GM23338 (cell line): Measurements from ENCODE around the gene PADI1. TPM values are rescaled to one million over a fixed set of nuclear protein-coding genes. Genes with fewer than 3 reads are reported as not detected.

Experiments
- ATAC-seq: fragments of 200-7000 bp; cut with Tn5 transposase; 3 replicates; pipeline ENCODE4 v1.9.1; 2020
- DNase-seq: peaks from one replicate; pipeline ENCODE4 v3.0.0-alpha.2; 2015; ENCODE audit warnings: low spot score
- H2AFZ ChIP-seq: fragments of 200-600 bp; sonication (generic); 2 replicates; pipeline ENCODE4 v1.8.0; 2016; ENCODE audit warnings: antibody characterized with exemption, mild to moderate bottlenecking, moderate library complexity
- H3F3A ChIP-seq: fragments of 200-600 bp; sonication (generic); replicated peaks from 2 replicates; pipeline ENCODE4 v1.8.0; 2017; ENCODE audit warnings: antibody characterized with exemption, mixed run types, low read depth
- H3K27ac ChIP-seq: fragments of 200-600 bp; sonication (generic); 2 replicates; pipeline ENCODE4 v1.6.1; 2016; ENCODE audit warnings: low read depth
- H3K27me3 ChIP-seq: fragments of 200-600 bp; sonication (generic); 2 replicates; pipeline ENCODE4 v1.8.0; 2016; ENCODE audit warnings: mild to moderate bottlenecking, mixed run types, moderate library complexity; ENCODE audit not compliant: insufficient read depth
- H3K36me3 ChIP-seq: fragments of 200-600 bp; sonication (generic); 2 replicates; pipeline ENCODE4 v1.8.0; 2016; ENCODE audit warnings: mild to moderate bottlenecking; ENCODE audit not compliant: insufficient read depth
- H3K4me1 ChIP-seq: fragments of 200-600 bp; sonication (generic); 2 replicates; pipeline ENCODE4 v1.8.0; 2016; ENCODE audit warnings: mild to moderate bottlenecking, moderate library complexity; ENCODE audit not compliant: insufficient read depth
- H3K4me2 ChIP-seq: fragments of 200-600 bp; sonication (generic); 2 replicates; pipeline ENCODE4 v1.7.1; 2017; ENCODE audit warnings: mixed run types
- H3K4me3 ChIP-seq: fragments of 200-600 bp; sonication (generic); 2 replicates; pipeline ENCODE4 v1.6.1; 2016; ENCODE audit warnings: mixed run types
- H3K79me2 ChIP-seq: fragments of 200-600 bp; sonication (generic); replicated peaks from 2 replicates; pipeline ENCODE4 v1.8.0; 2017; ENCODE audit warnings: mild to moderate bottlenecking; ENCODE audit not compliant: insufficient read depth
- H3K9me2 ChIP-seq: fragments of 200-600 bp; sonication (generic); 2 replicates; pipeline ENCODE4 v1.8.0; 2017; ENCODE audit not compliant: insufficient read depth
- H4K20me1 ChIP-seq: fragments of 200-600 bp; sonication (generic); replicated peaks from 2 replicates; pipeline ENCODE4 v1.8.0; 2017; ENCODE audit warnings: mild to moderate bottlenecking; ENCODE audit not compliant: insufficient read depth
- H3K27ac Mint-ChIP-seq: 2 replicates; pipeline ENCODE4 v1.8.0; 2020; ENCODE audit warnings: inconsistent platforms, mild to moderate bottlenecking, moderate library complexity, mixed read lengths
- H3K27me3 Mint-ChIP-seq: 3 replicates; pipeline ENCODE4 v1.8.0; 2022; ENCODE audit warnings: low read depth, mild to moderate bottlenecking, moderate library complexity, mixed read lengths, inconsistent platforms; ENCODE audit not compliant: insufficient read depth, poor library complexity
- H3K36me3 Mint-ChIP-seq: 3 replicates; pipeline ENCODE4 v1.8.0; 2021; ENCODE audit warnings: low read depth, mild to moderate bottlenecking, inconsistent platforms, moderate library complexity, mixed read lengths
- H3K4me1 Mint-ChIP-seq: 3 replicates; pipeline ENCODE4 v1.8.0; 2020; ENCODE audit warnings: mild to moderate bottlenecking, inconsistent platforms, mixed read lengths
- H3K4me3 Mint-ChIP-seq: 3 replicates; pipeline ENCODE4 v1.8.0; 2021; ENCODE audit warnings: moderate library complexity, mild to moderate bottlenecking, inconsistent platforms, mixed read lengths
- H3K9me3 Mint-ChIP-seq: 3 replicates; pipeline ENCODE4 v1.8.0; 2020; ENCODE audit warnings: moderate library complexity, mild to moderate bottlenecking, inconsistent platforms, mixed read lengths
- CREB1 ChIP-seq: fragments of 250-450 bp; sonication (Bioruptor Pico); IDR thresholded peaks from 2 replicates; pipeline ENCODE4 v1.5.0; 2020; ENCODE audit warnings: low read depth, mild to moderate bottlenecking, moderate library complexity
- EZH2 ChIP-seq: fragments of 200-600 bp; sonication (generic); IDR thresholded peaks from one replicate; pipeline ENCODE4 v1.8.0; 2017; ENCODE audit warnings: antibody characterized with exemption, mild to moderate bottlenecking, low read depth; ENCODE audit not compliant: unreplicated experiment
- EZH2phosphoT487 ChIP-seq: fragments of 200-600 bp; sonication (generic); IDR thresholded peaks from one replicate; pipeline ENCODE4 v1.8.1; 2018; ENCODE audit warnings: antibody characterized with exemption; ENCODE audit not compliant: unreplicated experiment
- JUNB ChIP-seq: IDR thresholded peaks from one replicate; pipeline ENCODE4 v1.6.1; 2016; ENCODE audit warnings: antibody characterized with exemption; ENCODE audit not compliant: unreplicated experiment
- NANOG ChIP-seq: IDR thresholded peaks from 2 replicates; pipeline ENCODE4 v1.6.1; 2016; ENCODE audit warnings: antibody characterized with exemption, borderline replicate concordance
- POLR2AphosphoS5 ChIP-seq: IDR thresholded peaks from 2 replicates; pipeline ENCODE4 v1.6.1; 2016; ENCODE audit warnings: antibody characterized with exemption, low read depth
- STAT1 ChIP-seq: IDR thresholded peaks from one replicate; pipeline ENCODE4 v1.6.1; 2016; ENCODE audit warnings: antibody characterized with exemption; ENCODE audit not compliant: unreplicated experiment
- ZNF114 ChIP-seq: fragments of 250-450 bp; sonication (Bioruptor Pico); IDR thresholded peaks from 2 replicates; pipeline ENCODE4 v1.5.0; 2020; ENCODE audit warnings: mild to moderate bottlenecking, moderate library complexity
- ZNF331 ChIP-seq: fragments of 250-450 bp; sonication (Bioruptor Pico); IDR thresholded peaks from 2 replicates; pipeline ENCODE4 v1.5.0; 2020; ENCODE audit warnings: low read depth, mild to moderate bottlenecking, moderate library complexity
- polyA plus RNA-seq: library from polyadenylated mRNA; unstranded; fragments of >200 nt; fragmentation: Nextera tagmentation; extraction: Ambion mirVana; gene quantifications from 2 replicates; pipeline ENCODE4 v1.2.1, GENCODE V29; 2016
- total RNA-seq: library from RNA; depleted of rRNA; stranded (reverse); fragments of >200 nt; shearing (Covaris generic); gene quantifications from 2 replicates; pipeline ENCODE4 v1.2.3, GENCODE V29; 2014
- TF ChIP-seq, protein P1 (sequence below), 2 experiments: fragments of 200-600 bp in 1 of 2; sonication (generic) in 1 of 2; conservative IDR thresholded peaks; 2 replicates each; pipeline versions ENCODE4 v1.5.1 to v1.6.1; 2016 to 2017; ENCODE audit warnings: antibody characterized with exemption in 2 of 2, low read depth in 2 of 2, mild to moderate bottlenecking in 2 of 2, moderate library complexity in 1 of 2
- TF ChIP-seq, protein P2 (sequence below): fragments of 250-450 bp; sonication (Bioruptor Pico); IDR thresholded peaks from 2 replicates; pipeline ENCODE4 v1.5.0; 2020; ENCODE audit warnings: mild to moderate bottlenecking, moderate library complexity
- TF ChIP-seq, protein P3 (sequence below): IDR thresholded peaks from 2 replicates; pipeline ENCODE4 v1.6.1; 2016; ENCODE audit warnings: antibody characterized with exemption
- TF ChIP-seq, protein P4 (sequence below): IDR thresholded peaks from one replicate; pipeline ENCODE4 v1.6.1; 2018; ENCODE audit warnings: antibody characterized with exemption; ENCODE audit not compliant: unreplicated experiment

PADI1 gene
- total and polyA plus RNA-seq, 2 experiments from 2014 or later, result 0.26 to 0.28 TPM

DNA sequence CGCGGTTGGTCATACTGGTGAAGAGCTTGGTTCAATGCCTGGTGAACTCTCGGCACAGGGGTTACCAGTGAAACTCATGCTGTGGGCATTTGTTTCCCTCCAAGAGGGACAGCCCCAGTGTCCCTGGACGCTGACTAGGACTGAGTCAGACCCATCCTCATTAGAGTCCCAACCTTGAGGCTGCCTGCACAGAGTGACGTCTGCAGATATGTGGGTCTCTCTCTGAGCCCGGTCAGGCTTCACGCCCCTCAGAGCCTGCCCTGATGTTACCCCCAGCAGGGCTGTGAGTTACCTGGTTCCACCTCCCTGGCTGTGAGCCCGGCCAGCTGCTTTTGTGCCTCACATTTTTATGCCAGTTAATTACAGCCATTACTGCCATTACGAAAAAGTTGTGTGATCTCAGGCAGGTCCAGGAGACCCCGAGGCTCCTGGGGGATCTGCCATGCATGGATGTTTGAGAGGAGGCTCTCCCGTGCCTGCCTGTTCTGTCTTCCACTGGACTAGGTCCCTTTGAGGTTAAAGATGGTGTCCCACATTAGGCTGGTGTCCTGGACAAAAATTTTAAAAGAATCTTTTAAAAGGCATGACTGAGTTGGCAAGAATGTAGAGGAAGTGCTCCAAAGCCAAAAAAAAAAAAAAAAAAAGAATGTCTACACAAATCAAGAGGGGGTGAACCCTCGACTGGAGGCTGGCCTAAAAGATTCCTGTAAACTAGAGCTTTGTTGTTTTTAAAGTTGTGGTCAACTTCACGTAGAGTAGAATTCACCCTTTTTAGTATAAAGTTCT, 36.6 kb upstream of the PADI1 start:
- no peaks in the 10 kb centered on the region for H3K4me1 ChIP-seq
- no peaks in the 10 kb centered on the region for H3K79me2 ChIP-seq
- no peaks in the 10 kb centered on the region for H3F3A ChIP-seq
- H3K4me3 ChIP-seq, result no peak overlapping the region
- DNase-seq, result no peak
- Mint-ChIP-seq H3K4me3 (no peak overlapping the region), H3K27me3 (peaks cover 9% of the 10 kb centered on the region), H3K9me3 (no peaks in the 10 kb centered on the region; the same call in 2 of the 3 replicates), H3K4me1 (peaks cover 6% of the 10 kb centered on the region), H3K27ac (no peak overlapping the region), H3K36me3 (no peaks in the 10 kb centered on the region)
- TF ChIP-seq NANOG (no peak), JUNB (no peak), ZNF331 (CRISPR knock-in tag) (no peak), CREB1 (CRISPR knock-in tag) (no peak), EZH2 (no peak), EZH2phosphoT487 (no peak), ZNF114 (CRISPR knock-in tag) (no peak), STAT1 (no peak), POLR2AphosphoS5 (no peak)
- TF ChIP-seq, protein P1, sequence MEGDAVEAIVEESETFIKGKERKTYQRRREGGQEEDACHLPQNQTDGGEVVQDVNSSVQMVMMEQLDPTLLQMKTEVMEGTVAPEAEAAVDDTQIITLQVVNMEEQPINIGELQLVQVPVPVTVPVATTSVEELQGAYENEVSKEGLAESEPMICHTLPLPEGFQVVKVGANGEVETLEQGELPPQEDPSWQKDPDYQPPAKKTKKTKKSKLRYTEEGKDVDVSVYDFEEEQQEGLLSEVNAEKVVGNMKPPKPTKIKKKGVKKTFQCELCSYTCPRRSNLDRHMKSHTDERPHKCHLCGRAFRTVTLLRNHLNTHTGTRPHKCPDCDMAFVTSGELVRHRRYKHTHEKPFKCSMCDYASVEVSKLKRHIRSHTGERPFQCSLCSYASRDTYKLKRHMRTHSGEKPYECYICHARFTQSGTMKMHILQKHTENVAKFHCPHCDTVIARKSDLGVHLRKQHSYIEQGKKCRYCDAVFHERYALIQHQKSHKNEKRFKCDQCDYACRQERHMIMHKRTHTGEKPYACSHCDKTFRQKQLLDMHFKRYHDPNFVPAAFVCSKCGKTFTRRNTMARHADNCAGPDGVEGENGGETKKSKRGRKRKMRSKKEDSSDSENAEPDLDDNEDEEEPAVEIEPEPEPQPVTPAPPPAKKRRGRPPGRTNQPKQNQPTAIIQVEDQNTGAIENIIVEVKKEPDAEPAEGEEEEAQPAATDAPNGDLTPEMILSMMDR (conservative IDR thresholded peaks at IDR 0.05; ENCODE audit: low read depth in 2 of 2), result no peak
- TF ChIP-seq, protein P2, sequence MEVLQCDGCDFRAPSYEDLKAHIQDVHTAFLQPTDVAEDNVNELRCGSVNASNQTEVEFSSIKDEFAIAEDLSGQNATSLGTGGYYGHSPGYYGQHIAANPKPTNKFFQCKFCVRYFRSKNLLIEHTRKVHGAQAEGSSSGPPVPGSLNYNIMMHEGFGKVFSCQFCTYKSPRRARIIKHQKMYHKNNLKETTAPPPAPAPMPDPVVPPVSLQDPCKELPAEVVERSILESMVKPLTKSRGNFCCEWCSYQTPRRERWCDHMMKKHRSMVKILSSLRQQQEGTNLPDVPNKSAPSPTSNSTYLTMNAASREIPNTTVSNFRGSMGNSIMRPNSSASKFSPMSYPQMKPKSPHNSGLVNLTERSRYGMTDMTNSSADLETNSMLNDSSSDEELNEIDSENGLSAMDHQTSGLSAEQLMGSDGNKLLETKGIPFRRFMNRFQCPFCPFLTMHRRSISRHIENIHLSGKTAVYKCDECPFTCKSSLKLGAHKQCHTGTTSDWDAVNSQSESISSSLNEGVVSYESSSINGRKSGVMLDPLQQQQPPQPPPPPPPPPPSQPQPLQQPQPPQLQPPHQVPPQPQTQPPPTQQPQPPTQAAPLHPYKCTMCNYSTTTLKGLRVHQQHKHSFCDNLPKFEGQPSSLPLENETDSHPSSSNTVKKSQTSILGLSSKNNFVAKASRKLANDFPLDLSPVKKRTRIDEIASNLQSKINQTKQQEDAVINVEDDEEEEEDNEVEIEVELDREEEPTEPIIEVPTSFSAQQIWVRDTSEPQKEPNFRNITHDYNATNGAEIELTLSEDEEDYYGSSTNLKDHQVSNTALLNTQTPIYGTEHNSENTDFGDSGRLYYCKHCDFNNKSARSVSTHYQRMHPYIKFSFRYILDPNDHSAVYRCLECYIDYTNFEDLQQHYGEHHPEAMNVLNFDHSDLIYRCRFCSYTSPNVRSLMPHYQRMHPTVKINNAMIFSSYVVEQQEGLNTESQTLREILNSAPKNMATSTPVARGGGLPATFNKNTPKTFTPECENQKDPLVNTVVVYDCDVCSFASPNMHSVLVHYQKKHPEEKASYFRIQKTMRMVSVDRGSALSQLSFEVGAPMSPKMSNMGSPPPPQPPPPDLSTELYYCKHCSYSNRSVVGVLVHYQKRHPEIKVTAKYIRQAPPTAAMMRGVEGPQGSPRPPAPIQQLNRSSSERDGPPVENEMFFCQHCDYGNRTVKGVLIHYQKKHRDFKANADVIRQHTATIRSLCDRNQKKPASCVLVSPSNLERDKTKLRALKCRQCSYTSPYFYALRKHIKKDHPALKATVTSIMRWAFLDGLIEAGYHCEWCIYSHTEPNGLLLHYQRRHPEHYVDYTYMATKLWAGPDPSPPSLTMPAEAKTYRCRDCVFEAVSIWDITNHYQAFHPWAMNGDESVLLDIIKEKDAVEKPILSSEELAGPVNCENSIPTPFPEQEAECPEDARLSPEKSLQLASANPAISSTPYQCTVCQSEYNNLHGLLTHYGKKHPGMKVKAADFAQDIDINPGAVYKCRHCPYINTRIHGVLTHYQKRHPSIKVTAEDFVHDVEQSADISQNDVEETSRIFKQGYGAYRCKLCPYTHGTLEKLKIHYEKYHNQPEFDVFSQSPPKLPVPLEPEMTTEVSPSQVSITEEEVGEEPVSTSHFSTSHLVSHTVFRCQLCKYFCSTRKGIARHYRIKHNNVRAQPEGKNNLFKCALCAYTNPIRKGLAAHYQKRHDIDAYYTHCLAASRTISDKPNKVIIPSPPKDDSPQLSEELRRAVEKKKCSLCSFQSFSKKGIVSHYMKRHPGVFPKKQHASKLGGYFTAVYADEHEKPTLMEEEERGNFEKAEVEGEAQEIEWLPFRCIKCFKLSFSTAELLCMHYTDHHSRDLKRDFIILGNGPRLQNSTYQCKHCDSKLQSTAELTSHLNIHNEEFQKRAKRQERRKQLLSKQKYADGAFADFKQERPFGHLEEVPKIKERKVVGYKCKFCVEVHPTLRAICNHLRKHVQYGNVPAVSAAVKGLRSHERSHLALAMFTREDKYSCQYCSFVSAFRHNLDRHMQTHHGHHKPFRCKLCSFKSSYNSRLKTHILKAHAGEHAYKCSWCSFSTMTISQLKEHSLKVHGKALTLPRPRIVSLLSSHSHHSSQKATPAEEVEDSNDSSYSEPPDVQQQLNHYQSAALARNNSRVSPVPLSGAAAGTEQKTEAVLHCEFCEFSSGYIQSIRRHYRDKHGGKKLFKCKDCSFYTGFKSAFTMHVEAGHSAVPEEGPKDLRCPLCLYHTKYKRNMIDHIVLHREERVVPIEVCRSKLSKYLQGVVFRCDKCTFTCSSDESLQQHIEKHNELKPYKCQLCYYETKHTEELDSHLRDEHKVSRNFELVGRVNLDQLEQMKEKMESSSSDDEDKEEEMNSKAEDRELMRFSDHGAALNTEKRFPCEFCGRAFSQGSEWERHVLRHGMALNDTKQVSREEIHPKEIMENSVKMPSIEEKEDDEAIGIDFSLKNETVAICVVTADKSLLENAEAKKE, result no peak
- TF ChIP-seq, protein P3, sequence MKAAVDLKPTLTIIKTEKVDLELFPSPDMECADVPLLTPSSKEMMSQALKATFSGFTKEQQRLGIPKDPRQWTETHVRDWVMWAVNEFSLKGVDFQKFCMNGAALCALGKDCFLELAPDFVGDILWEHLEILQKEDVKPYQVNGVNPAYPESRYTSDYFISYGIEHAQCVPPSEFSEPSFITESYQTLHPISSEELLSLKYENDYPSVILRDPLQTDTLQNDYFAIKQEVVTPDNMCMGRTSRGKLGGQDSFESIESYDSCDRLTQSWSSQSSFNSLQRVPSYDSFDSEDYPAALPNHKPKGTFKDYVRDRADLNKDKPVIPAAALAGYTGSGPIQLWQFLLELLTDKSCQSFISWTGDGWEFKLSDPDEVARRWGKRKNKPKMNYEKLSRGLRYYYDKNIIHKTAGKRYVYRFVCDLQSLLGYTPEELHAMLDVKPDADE, result no peak
- TF ChIP-seq, protein P4, sequence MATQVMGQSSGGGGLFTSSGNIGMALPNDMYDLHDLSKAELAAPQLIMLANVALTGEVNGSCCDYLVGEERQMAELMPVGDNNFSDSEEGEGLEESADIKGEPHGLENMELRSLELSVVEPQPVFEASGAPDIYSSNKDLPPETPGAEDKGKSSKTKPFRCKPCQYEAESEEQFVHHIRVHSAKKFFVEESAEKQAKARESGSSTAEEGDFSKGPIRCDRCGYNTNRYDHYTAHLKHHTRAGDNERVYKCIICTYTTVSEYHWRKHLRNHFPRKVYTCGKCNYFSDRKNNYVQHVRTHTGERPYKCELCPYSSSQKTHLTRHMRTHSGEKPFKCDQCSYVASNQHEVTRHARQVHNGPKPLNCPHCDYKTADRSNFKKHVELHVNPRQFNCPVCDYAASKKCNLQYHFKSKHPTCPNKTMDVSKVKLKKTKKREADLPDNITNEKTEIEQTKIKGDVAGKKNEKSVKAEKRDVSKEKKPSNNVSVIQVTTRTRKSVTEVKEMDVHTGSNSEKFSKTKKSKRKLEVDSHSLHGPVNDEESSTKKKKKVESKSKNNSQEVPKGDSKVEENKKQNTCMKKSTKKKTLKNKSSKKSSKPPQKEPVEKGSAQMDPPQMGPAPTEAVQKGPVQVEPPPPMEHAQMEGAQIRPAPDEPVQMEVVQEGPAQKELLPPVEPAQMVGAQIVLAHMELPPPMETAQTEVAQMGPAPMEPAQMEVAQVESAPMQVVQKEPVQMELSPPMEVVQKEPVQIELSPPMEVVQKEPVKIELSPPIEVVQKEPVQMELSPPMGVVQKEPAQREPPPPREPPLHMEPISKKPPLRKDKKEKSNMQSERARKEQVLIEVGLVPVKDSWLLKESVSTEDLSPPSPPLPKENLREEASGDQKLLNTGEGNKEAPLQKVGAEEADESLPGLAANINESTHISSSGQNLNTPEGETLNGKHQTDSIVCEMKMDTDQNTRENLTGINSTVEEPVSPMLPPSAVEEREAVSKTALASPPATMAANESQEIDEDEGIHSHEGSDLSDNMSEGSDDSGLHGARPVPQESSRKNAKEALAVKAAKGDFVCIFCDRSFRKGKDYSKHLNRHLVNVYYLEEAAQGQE, result no peak
- no peaks in the 10 kb centered on the region for H3K27me3 ChIP-seq
- no peak overlapping the region for H3K4me2 ChIP-seq
- peak overlapping the region; percentile 43; the same call in 1 of the 2 replicates for H2AFZ ChIP-seq
- no peaks in the 10 kb centered on the region for H3K36me3 ChIP-seq
- H3K9me2 ChIP-seq, result no peaks in the 10 kb centered on the region
- H4K20me1 ChIP-seq, result no peaks in the 10 kb centered on the region
- ATAC-seq, result no peak; the same call in 2 of the 3 replicates
- H3K27ac ChIP-seq, result no peak overlapping the region
